ENCODE measurements around the gene RPUSD3. TPM values are rescaled to one million over a fixed set of nuclear protein-coding genes. Genes with fewer than 3 reads are reported as not detected.
"Not testable (repeated sequence)": the region's sequence is repeated elsewhere in the genome, so short reads cannot be mapped to it uniquely, and the experiment has no call there.

Gene RPUSD3
- total and polyA plus RNA-seq, 2 donors (not counting 3 experiments of a cell fraction or from before 2014, with no cell fraction given) = 38.9 to 56.6 TPM

GRCh38 chr3:9852528-9852927, 8.7 kb upstream of the RPUSD3 start:
- POLR2A ChIA-PET = no interaction called here

GRCh38 chr3:9851926-9852325, 8.1 kb upstream of the RPUSD3 start:
- FAIRE-seq; intact Hi-C loops (cut with micrococcal nuclease): not testable (repeated sequence)

More at GRCh38 chr3:9852528-9852927, 8.7 kb upstream of the RPUSD3 start:
- Histone ChIP-seq H3K4me1 (ENCODE audit: control insufficient read depth, extremely low read depth, insufficient read depth, low read length) (no peaks in the 10 kb centered on the region), H3K9me1 (replicated peaks; ENCODE audit: control insufficient read depth, extremely low read depth, insufficient read depth, low read length) (no peaks in the 10 kb centered on the region), H3K9me3 (replicated peaks; ENCODE audit: control insufficient read depth, insufficient read depth, low read length) (no peaks in the 10 kb centered on the region), H3K27ac (ENCODE audit: insufficient read depth, low read depth, low read length) (no peak overlapping the region), H3K4me2 (ENCODE audit: insufficient read depth, low read length) (no peak overlapping the region), H3K9ac (replicated peaks; ENCODE audit: extremely low read depth, insufficient read depth, low read length) (no peak overlapping the region), H3K36me3 (ENCODE audit: control insufficient read depth in 2 of 2, extremely low read depth in 1 of 2, insufficient read depth in 2 of 2, low read length in 2 of 2) (no peaks in the 10 kb centered on the region), H3K27me3 (ENCODE audit: control insufficient read depth in 2 of 2, insufficient read depth in 2 of 2, low read length in 2 of 2) (no peaks in the 10 kb centered on the region), H3K79me2 (ENCODE audit: control insufficient read depth, insufficient read depth, low read length) (no peaks in the 10 kb centered on the region), H2AFZ (ENCODE audit: low read depth, low read length) (no peak overlapping the region), H3K4me3 (replicated peaks in 1 of 3; ENCODE audit: insufficient read depth in 1 of 3, low read depth in 1 of 3, low read length in 3 of 3) (no peak overlapping the region), H4K20me1 (replicated peaks; ENCODE audit: control insufficient read depth, extremely low read depth, insufficient read depth, low read length) (no peaks in the 10 kb centered on the region)
- dilution Hi-C loops (cut with MboI; ENCODE audit: extremely low pct_ligation_motif_present, low sequenced_read_pairs) (no loop called here), intact Hi-C loops (cut with micrococcal nuclease) (no loop called here)
- no peak for FAIRE-seq
- CTCF ChIA-PET = no interaction called here
- DNase-seq (ENCODE audit: low read depth, low spot score) = no peak
- no TSS peak for BruUV-seq (replicated peaks)
- TF ChIP-seq GATA2 (IDR thresholded peaks at IDR 0.05; ENCODE audit: insufficient read depth, insufficient read length, low read depth, low read length) = no peak
- no peak for TF ChIP-seq MYC (IDR thresholded peaks at IDR 0.05; ENCODE audit: low read depth, low read length)
- TF ChIP-seq JUN (IDR thresholded peaks at IDR 0.05; ENCODE audit: borderline replicate concordance, insufficient read depth, insufficient read length, low read depth) = no peak
- TF ChIP-seq MAX (IDR thresholded peaks at IDR 0.05; ENCODE audit: insufficient read depth, insufficient read length) = no peak
- no peak for TF ChIP-seq POLR2A (IDR thresholded peaks at IDR 0.05; ENCODE audit: low read depth, low read length)
- no peak for TF ChIP-seq POLR2AphosphoS5 (IDR thresholded peaks at IDR 0.05; ENCODE audit: insufficient read depth, low read depth, low read length)
- no peak for TF ChIP-seq FOS (IDR thresholded peaks at IDR 0.05; ENCODE audit: borderline replicate concordance, insufficient read depth, low read length)
- no peak for TF ChIP-seq EZH2 (IDR thresholded peaks at IDR 0.05; ENCODE audit: borderline replicate concordance, low read depth, low read length, severe bottlenecking)
- TF ChIP-seq CTCF (IDR thresholded peaks at IDR 0.05; ENCODE audit: extremely low read depth in 1 of 2, insufficient read depth in 1 of 2, low read depth in 1 of 2, low read length in 2 of 2) = no peak

GRCh38 chr3:9851383-9851782, 7.6 kb upstream of the RPUSD3 start:
- H4K20me1 ChIP-seq (replicated peaks; ENCODE audit: control insufficient read depth, extremely low read depth, insufficient read depth, low read length); DNase-seq (ENCODE audit: low read depth, low spot score); dilution Hi-C loops (cut with MboI; ENCODE audit: extremely low pct_ligation_motif_present, low sequenced_read_pairs); CTCF ChIA-PET; intact Hi-C loops (cut with micrococcal nuclease); H3K9me3 ChIP-seq (replicated peaks; ENCODE audit: control insufficient read depth, insufficient read depth, low read length); H3K9me1 ChIP-seq (replicated peaks; ENCODE audit: control insufficient read depth, extremely low read depth, insufficient read depth, low read length); H3K27me3 ChIP-seq (ENCODE audit: control insufficient read depth in 2 of 2, insufficient read depth in 2 of 2, low read length in 2 of 2); H3K36me3 ChIP-seq (ENCODE audit: control insufficient read depth in 2 of 2, extremely low read depth in 1 of 2, insufficient read depth in 2 of 2, low read length in 2 of 2); H2AFZ ChIP-seq (ENCODE audit: low read depth, low read length); BruUV-seq (replicated peaks); H3K27ac ChIP-seq (ENCODE audit: insufficient read depth, low read depth, low read length); H3K9ac ChIP-seq (replicated peaks; ENCODE audit: extremely low read depth, insufficient read depth, low read length); H3K79me2 ChIP-seq (ENCODE audit: control insufficient read depth, insufficient read depth, low read length); H3K4me2 ChIP-seq (ENCODE audit: insufficient read depth, low read length); FAIRE-seq; H3K4me3 ChIP-seq (replicated peaks in 1 of 3; ENCODE audit: insufficient read depth in 1 of 3, low read depth in 1 of 3, low read length in 3 of 3); POLR2A ChIA-PET; H3K4me1 ChIP-seq (ENCODE audit: control insufficient read depth, extremely low read depth, insufficient read depth, low read length): not testable (repeated sequence)

More at GRCh38 chr3:9851926-9852325, 8.1 kb upstream of the RPUSD3 start:
- POLR2A ChIA-PET; H3K4me1 ChIP-seq (ENCODE audit: control insufficient read depth, extremely low read depth, insufficient read depth, low read length); H3K4me3 ChIP-seq (replicated peaks in 1 of 3; ENCODE audit: insufficient read depth in 1 of 3, low read depth in 1 of 3, low read length in 3 of 3); H2AFZ ChIP-seq (ENCODE audit: low read depth, low read length); H3K9me1 ChIP-seq (replicated peaks; ENCODE audit: control insufficient read depth, extremely low read depth, insufficient read depth, low read length); dilution Hi-C loops (cut with MboI; ENCODE audit: extremely low pct_ligation_motif_present, low sequenced_read_pairs); BruUV-seq (replicated peaks); DNase-seq (ENCODE audit: low read depth, low spot score); H3K79me2 ChIP-seq (ENCODE audit: control insufficient read depth, insufficient read depth, low read length); H3K9me3 ChIP-seq (replicated peaks; ENCODE audit: control insufficient read depth, insufficient read depth, low read length); H3K27me3 ChIP-seq (ENCODE audit: control insufficient read depth in 2 of 2, insufficient read depth in 2 of 2, low read length in 2 of 2); H3K4me2 ChIP-seq (ENCODE audit: insufficient read depth, low read length); H4K20me1 ChIP-seq (replicated peaks; ENCODE audit: control insufficient read depth, extremely low read depth, insufficient read depth, low read length); H3K9ac ChIP-seq (replicated peaks; ENCODE audit: extremely low read depth, insufficient read depth, low read length); H3K27ac ChIP-seq (ENCODE audit: insufficient read depth, low read depth, low read length); H3K36me3 ChIP-seq (ENCODE audit: control insufficient read depth in 2 of 2, extremely low read depth in 1 of 2, insufficient read depth in 2 of 2, low read length in 2 of 2); CTCF ChIA-PET: not testable (repeated sequence)

Data from endothelial cell of umbilical vein (primary cell).